AG04450 (cell line): ENCODE data around the gene VASP. TPM values are rescaled to one million over a fixed set of nuclear protein-coding genes. Genes with fewer than 3 reads are reported as not detected.
"Not testable (repeated sequence)": the region's sequence is repeated elsewhere in the genome, so short reads cannot be mapped to it uniquely, and the experiment has no call there.

ENCODE experiments used
- CTCF ChIA-PET: fragments of 300-600, 350-600 bp; formaldehyde crosslinking; extraction: SDS; loops from one replicate; lab custom pipeline; 2022; ENCODE audit warnings: antibody characterized with exemption, inconsistent platforms; lab: Charles Lee
- POLR2A ChIA-PET: fragments of 350-600 bp; formaldehyde crosslinking; extraction: SDS; loops from one replicate; lab custom pipeline; 2021; ENCODE audit warnings: antibody characterized with exemption, inconsistent platforms; lab: Yijun Ruan, JAX
- DNase-seq: peaks from one replicate; pipeline ENCODE4 v3.0.0-alpha.2; 2011; ENCODE audit warnings: low read depth, low spot score
- H3K27ac ChIP-seq: one replicate; pipeline ENCODE4 v1.5.1; 2012; ENCODE audit warnings: low read depth, low read length, control low read depth
- H3K27me3 ChIP-seq: one replicate; pipeline ENCODE4 v1.6.0; 2012; ENCODE audit warnings: low read length; ENCODE audit not compliant: control insufficient read depth, insufficient read depth
- H3K4me3 ChIP-seq: 2 replicates; pipeline ENCODE4 v1.5.1; 2011; ENCODE audit warnings: mild to moderate bottlenecking, low read depth, low read length, control low read depth
- H3K9me3 ChIP-seq: 2 replicates; pipeline ENCODE4 v1.5.1; 2012; ENCODE audit warnings: low read length; ENCODE audit not compliant: control insufficient read depth, insufficient read depth
- CTCF ChIP-seq: IDR thresholded peaks from 2 replicates; pipeline ENCODE4 v1.5.1; 2011; ENCODE audit warnings: low read depth, low read length, control low read depth, inconsistent platforms
- polyA plus RNA-seq: library from polyadenylated mRNA; depleted of rRNA; stranded (reverse); fragments of >200 nt; gene quantifications from 2 replicates; pipeline ENCODE4 v1.2.3, GENCODE V29; 2011

The VASP gene
- polyA plus RNA-seq, 1 experiment, result 49.6 TPM

- ChIA-PET POLR2A (interaction anchor here (0.6 to 1.6 kb wide), 8 partner anchors 13 to 597 kb away, joined by 3 to 5 read pairs (median 4); no protein-coding TSS in a partner anchor), CTCF (no interaction called here)
- DNase-seq, result no peak
- Histone ChIP-seq H3K27me3 (no peaks in the 10 kb centered on the region), H3K4me3 (peak overlapping the region; percentile 95), H3K27ac (peak overlapping the region; percentile 57), H3K9me3 (no peaks in the 10 kb centered on the region; the same call in 1 of the 2 replicates)
- no peak for TF ChIP-seq CTCF
Observed at GRCh38 chr19:45507872-45508416, 665 bp downstream of the VASP start.

- Histone ChIP-seq H3K27ac (peak overlapping the region; percentile 68), H3K27me3 (no peaks in the 10 kb centered on the region), H3K4me3 (peak overlapping the region; percentile 95), H3K9me3 (no peaks in the 10 kb centered on the region; the same call in 1 of the 2 replicates)
- no peak for TF ChIP-seq CTCF
- ChIA-PET POLR2A (interaction anchor here (0.5 to 1.6 kb wide), 6 partner anchors 13 to 262 kb away, joined by 3 to 5 read pairs (median 3); no protein-coding TSS in a partner anchor), CTCF (no interaction called here)
- DNase-seq, result no peak
Observed at GRCh38 chr19:45508417-45508860, 1.2 kb downstream of the VASP start.

- CTCF ChIA-PET, result no interaction called here
- Histone ChIP-seq H3K27ac (peak overlapping the region; percentile 68), H3K4me3 (peak overlapping the region; percentile 95), H3K27me3 (no peaks in the 10 kb centered on the region), H3K9me3 (no peaks in the 10 kb centered on the region; the same call in 1 of the 2 replicates)
- TF ChIP-seq CTCF, result no peak
- DNase-seq, result no peak
- POLR2A ChIA-PET, result interaction anchor here (0.5 to 1.6 kb wide), 4 partner anchors 18 to 263 kb away, joined by 3 to 5 read pairs (median 3); no protein-coding TSS in a partner anchor
Observed at GRCh38 chr19:45508861-45509691, 1.8 kb downstream of the VASP start.

- CTCF ChIA-PET, result no interaction called here
- no peak for TF ChIP-seq CTCF
- Histone ChIP-seq H3K9me3 (no peaks in the 10 kb centered on the region; the same call in 1 of the 2 replicates), H3K27ac (peak overlapping the region; percentile 39), H3K27me3 (no peaks in the 10 kb centered on the region), H3K4me3 (peak overlapping the region; percentile 95)
- POLR2A ChIA-PET, result interaction anchor here (0.7 kb wide), 1 partner anchor 31 kb away, joined by 3 read pairs; no protein-coding TSS in a partner anchor
- no peak for DNase-seq
Observed at GRCh38 chr19:45509692-45510015, 2.4 kb downstream of the VASP start.

GRCh38 chr19:45510352-45510751 is 3.1 kb downstream of the VASP start:
- CTCF ChIA-PET, result interaction anchor here (0.7 kb wide), 1 partner anchor 182 kb away, joined by 6 read pairs; the partner anchor contains the start of gene QPCTL
- DNase-seq, POLR2A ChIA-PET, H3K4me3 ChIP-seq, H3K9me3 ChIP-seq, H3K27me3 ChIP-seq, H3K27ac ChIP-seq: not testable (repeated sequence)
